ENCODE measurements around the gene GCNT3. TPM values are rescaled to one million over a fixed set of nuclear protein-coding genes. Genes with fewer than 3 reads are reported as not detected.

The GCNT3 gene
- total and polyA plus RNA-seq, 2 of the 8 experiments (the other 6 are each of a cell fraction or from before 2014, with no cell fraction given) = not detected

GRCh38 chr15:59662260-59662659, 50.7 kb downstream of the GCNT3 start:
- Histone ChIP-seq H3K4me1 (replicated peaks in 1 of 4; ENCODE audit: control insufficient read depth in 3 of 4, insufficient read depth in 4 of 4, low read length in 3 of 4) (no peaks in the 10 kb centered on the region), H3K79me2 (ENCODE audit: control insufficient read depth in 1 of 2, insufficient read depth in 2 of 2, low read length in 2 of 2) (no peaks in the 10 kb centered on the region), H4K8ac (ENCODE audit: extremely low read depth, insufficient read depth, low read length) (no peak overlapping the region), H3K4ac (replicated peaks; ENCODE audit: insufficient read length, low read depth, low read length) (no peak overlapping the region), H2AFZ (ENCODE audit: low read length) (no peak overlapping the region), H3K4me3 (ENCODE audit: extremely low read depth in 1 of 4, insufficient read depth in 2 of 4, low read depth in 3 of 4, low read length in 4 of 4) (no peak overlapping the region), H2BK120ac (replicated peaks; ENCODE audit: low read depth, low read length) (no peak overlapping the region), H3K36me3 (ENCODE audit: control insufficient read depth in 2 of 4, insufficient read depth in 4 of 4, low read length in 3 of 4) (peaks cover 0 to 46% (median 3%) of the 10 kb centered on the region in 4 experiments; a peak in 5 of 8 replicates), H4K91ac (replicated peaks; ENCODE audit: insufficient read length, low read length) (no peak overlapping the region), H3K18ac (ENCODE audit: extremely low read depth, low read length) (no peak overlapping the region), H3K79me1 (ENCODE audit: low read depth, low read length) (no peaks in the 10 kb centered on the region), H2BK12ac (ENCODE audit: low read depth, low read length) (no peak overlapping the region), H3K4me2 (ENCODE audit: insufficient read depth in 1 of 2, low read depth in 2 of 2, low read length in 2 of 2) (no peak overlapping the region), H2BK20ac (ENCODE audit: low read length) (no peak overlapping the region), H2AK5ac (ENCODE audit: low read depth, low read length) (no peak overlapping the region), H3K14ac (ENCODE audit: insufficient read length) (no peak overlapping the region), H2BK15ac (ENCODE audit: low read length) (no peak overlapping the region), H4K20me1 (replicated peaks in 1 of 2; ENCODE audit: control insufficient read depth in 1 of 2, insufficient read depth in 2 of 2, low read length in 2 of 2) (no peaks in the 10 kb centered on the region), H3K9ac (replicated peaks in 1 of 4; ENCODE audit: extremely low read depth in 1 of 4, low read depth in 3 of 4, low read length in 3 of 4) (no peak overlapping the region), H3K27me3 (replicated peaks in 1 of 4; ENCODE audit: control insufficient read depth in 3 of 4, extremely low read depth in 1 of 4, insufficient read depth in 3 of 4, low read length in 3 of 4) (no peaks in the 10 kb centered on the region), H3K23me2 (ENCODE audit: low read depth, low read length) (no peaks in the 10 kb centered on the region), H3K9me3 (ENCODE audit: insufficient read depth in 2 of 2, low read depth in 1 of 2, low read length in 1 of 2) (no peaks in the 10 kb centered on the region), H3K27ac (ENCODE audit: low read depth, low read length) (no peak overlapping the region), H4K5ac (ENCODE audit: insufficient read length, low read depth, low read length) (no peak overlapping the region), H3K23ac (ENCODE audit: insufficient read length) (no peak overlapping the region), H3K56ac (replicated peaks; ENCODE audit: insufficient read length, low read depth, low read length) (no peak overlapping the region), H2BK5ac (ENCODE audit: low read depth, low read length) (no peak overlapping the region)
- FAIRE-seq = peak; percentile 13
- ChIA-PET POLR2A (ENCODE audit: partially characterized antibody) (interaction anchor here (1.3 kb wide), 1 partner anchor 27 kb away, joined by 3 read pairs; the partner anchor contains the start of gene BNIP2), CTCF (ENCODE audit: partially characterized antibody) (no interaction called here)
- WGBS, 2 experiments (ENCODE audit: extremely low coverage in 1 of 2, insufficient coverage in 1 of 2, insufficient read length in 1 of 2, insufficient replicate concordance in 2 of 2, low coverage in 1 of 2, low lambda C conversion rate in 2 of 2, missing lambda C conversion rate in 1 of 2) = 72% methylated on average over 1 of the region's 1 CpG; no CpG with 5 or more reads in 1 of the 2 experiments
- DNase-seq (ENCODE audit: low read depth in 1 of 2, low spot score in 2 of 2) = no peak
- TF ChIP-seq HDAC2 (IDR thresholded peaks at IDR 0.05; ENCODE audit: borderline replicate concordance in 1 of 2, low read depth in 2 of 2, low read length in 2 of 2) = no peak
- no peak for TF ChIP-seq RAD21 (IDR thresholded peaks at IDR 0.05 in 1 of 2, conservative IDR thresholded peaks at IDR 0.05 in 1 of 2; ENCODE audit: low read depth in 2 of 2, low read length in 2 of 2)
- TF ChIP-seq CHD1 (IDR thresholded peaks at IDR 0.05; ENCODE audit: low read depth, low read length) = no peak
- no peak for TF ChIP-seq E2F6 (IDR thresholded peaks at IDR 0.05)
- TF ChIP-seq CTBP2 (IDR thresholded peaks at IDR 0.05; ENCODE audit: borderline replicate concordance, insufficient read depth, insufficient read length, low read length) = no peak
- TF ChIP-seq SP4 (IDR thresholded peaks at IDR 0.05; ENCODE audit: low read length) = no peak
- TF ChIP-seq CBX8 (IDR thresholded peaks at IDR 0.05; ENCODE audit: borderline replicate concordance, low read depth, low read length) = no peak
- TF ChIP-seq SIX5 (IDR thresholded peaks at IDR 0.05; ENCODE audit: low read depth, low read length) = no peak
- no peak for TF ChIP-seq BRCA1 (IDR thresholded peaks at IDR 0.05; ENCODE audit: low read depth, low read length)
- no peak for TF ChIP-seq NANOG (IDR thresholded peaks at IDR 0.05; ENCODE audit: insufficient read depth, low read depth, low read length, poor library complexity, severe bottlenecking)
- TF ChIP-seq JUND (IDR thresholded peaks at IDR 0.05; ENCODE audit: low read length) = no peak
- no peak for TF ChIP-seq TAF7 (optimal IDR thresholded peaks at IDR 0.05; ENCODE audit: borderline replicate concordance, low read depth, low read length)
- TF ChIP-seq TAF1 (IDR thresholded peaks at IDR 0.05; ENCODE audit: low read depth, low read length) = no peak
